ENCODE results near the gene MECP2. TPM values are rescaled to one million over a fixed set of nuclear protein-coding genes. Genes with fewer than 3 reads are reported as not detected.
A peak's percentile ranks its signal among the peaks of the same experiment; 100 is the strongest.

Gene MECP2
- total and polyA plus RNA-seq, 4 experiments from 2014 or later: 9.5 to 108 (median 65.0) TPM

- no peak overlapping the region for H3K27ac ChIP-seq (ENCODE audit: low read depth, low read length)
- no peaks in the 10 kb centered on the region for H3K27me3 ChIP-seq (ENCODE audit: insufficient read depth, low read length)
- CTCF ChIA-PET (ENCODE audit: partially characterized antibody): interaction anchor here (1.0 to 1.2 kb wide), 2 partner anchors 48 to 169 kb away, joined by 3 read pairs; no protein-coding TSS in a partner anchor
- H3K36me3 ChIP-seq (ENCODE audit: insufficient read depth, low read length): no peaks in the 10 kb centered on the region
- H3K4me1 Mint-ChIP-seq: peaks cover 6 to 40% (median 16%) of the 10 kb centered on the region in 4 donors
- peaks cover 42% of the 10 kb centered on the region for H3K4me1 ChIP-seq (ENCODE audit: insufficient read depth, low read length)
- POLR2A ChIA-PET (ENCODE audit: partially characterized antibody): interaction anchor here (1.0 to 1.2 kb wide), 2 partner anchors 213 to 232 kb away, joined by 4 read pairs; partner anchors contain the start of gene ARHGAP4
- H3K27me3 Mint-ChIP-seq: no peaks in the 10 kb centered on the region
- intact Hi-C loops (cut with micrococcal nuclease): no loop called here
- DNase-seq: no peak
- peaks cover 0 to 2% (median 0%) of the 10 kb centered on the region in 8 donors for H3K9me3 Mint-ChIP-seq
- peak overlapping the region in 3 of 8 donors; percentile 40 to 51 (median 43) for H3K4me3 Mint-ChIP-seq
- no peaks in the 10 kb centered on the region for H3K9me3 ChIP-seq (ENCODE audit: control insufficient read depth in 1 of 2, low read length in 2 of 2)
- peak overlapping the region in 6 of 7 donors; percentile 44 to 87 (median 74) for H3K27ac Mint-ChIP-seq
- H3K4me3 ChIP-seq (ENCODE audit: low read length in 2 of 2): no peak overlapping the region
- no peaks in the 10 kb centered on the region for H3K36me3 Mint-ChIP-seq
These were observed 41.3 kb upstream of the MECP2 start for GRCh38 chrX:154138857-154139256.

- ChIA-PET POLR2A (ENCODE audit: partially characterized antibody) (interaction anchor here (0.6 to 4.8 kb wide), 11 partner anchors 13 to 377 kb away, joined by 3 to 50 read pairs (median 4); no protein-coding TSS in a partner anchor), CTCF (ENCODE audit: partially characterized antibody) (interaction anchor here (0.6 to 5.0 kb wide), 13 partner anchors 13 to 237 kb away, joined by 3 to 43 read pairs (median 4); no protein-coding TSS in a partner anchor)
- Histone ChIP-seq H3K4me3 (ENCODE audit: low read length in 2 of 2) (peak overlapping the region in 1 of 2 donors; percentile 15), H3K36me3 (ENCODE audit: insufficient read depth, low read length) (no peaks in the 10 kb centered on the region), H3K27me3 (ENCODE audit: insufficient read depth, low read length) (no peaks in the 10 kb centered on the region), H3K4me1 (ENCODE audit: insufficient read depth, low read length) (peaks cover 42% of the 10 kb centered on the region), H3K9me3 (ENCODE audit: control insufficient read depth in 1 of 2, low read length in 2 of 2) (no peaks in the 10 kb centered on the region), H3K27ac (ENCODE audit: low read depth, low read length) (peak overlapping the region; percentile 71)
- H3K27ac Mint-ChIP-seq: peak overlapping the region; percentile 80 to 99 (median 96)
- H3K9me3 Mint-ChIP-seq: no peaks in the 10 kb centered on the region
- no peaks in the 10 kb centered on the region for H3K27me3 Mint-ChIP-seq
- no peaks in the 10 kb centered on the region for H3K36me3 Mint-ChIP-seq
- DNase-seq: peak; percentile 69 to 76 (median 71)
- peaks cover 6 to 40% (median 16%) of the 10 kb centered on the region in 4 donors for H3K4me1 Mint-ChIP-seq
- intact Hi-C loops (cut with micrococcal nuclease): loop anchor here (1.0 kb wide), 1 partner anchor 172 kb away; no protein-coding TSS in a partner anchor
- peak overlapping the region; percentile 62 to 86 (median 77) for H3K4me3 Mint-ChIP-seq
These were observed 39.2 kb upstream of the MECP2 start for GRCh38 chrX:154136627-154137161.

- peak; percentile 46 to 72 (median 64) for DNase-seq
- H3K36me3 ChIP-seq (ENCODE audit: insufficient read depth, low read length): no peaks in the 10 kb centered on the region
- Mint-ChIP-seq H3K4me3 (peak overlapping the region; percentile 62 to 86 (median 76)), H3K27ac (peak overlapping the region; percentile 80 to 99 (median 96)), H3K27me3 (no peaks in the 10 kb centered on the region), H3K36me3 (no peaks in the 10 kb centered on the region), H3K4me1 (peaks cover 6 to 40% (median 16%) of the 10 kb centered on the region in 4 donors), H3K9me3 (no peaks in the 10 kb centered on the region)
- intact Hi-C loops (cut with micrococcal nuclease): loop anchor here (1.0 kb wide), 1 partner anchor 173 kb away; no protein-coding TSS in a partner anchor
- H3K9me3 ChIP-seq (ENCODE audit: control insufficient read depth in 1 of 2, low read length in 2 of 2): no peaks in the 10 kb centered on the region
- POLR2A ChIA-PET (ENCODE audit: partially characterized antibody): interaction anchor here (0.6 to 4.8 kb wide), 15 partner anchors 12 to 243 kb away, joined by 3 to 50 read pairs (median 5); partner anchors contain the start of genes EMD and MECP2
- no peaks in the 10 kb centered on the region for H3K27me3 ChIP-seq (ENCODE audit: insufficient read depth, low read length)
- no peak overlapping the region for H3K4me3 ChIP-seq (ENCODE audit: low read length in 2 of 2)
- peaks cover 42% of the 10 kb centered on the region for H3K4me1 ChIP-seq (ENCODE audit: insufficient read depth, low read length)
- CTCF ChIA-PET (ENCODE audit: partially characterized antibody): interaction anchor here (1.1 to 5.0 kb wide), 11 partner anchors 9 to 192 kb away, joined by 3 to 43 read pairs (median 4); partner anchors contain the start of genes IRAK1 and MECP2
- peak overlapping the region; percentile 71 for H3K27ac ChIP-seq (ENCODE audit: low read depth, low read length)
These were observed 38.1 kb upstream of the MECP2 start for GRCh38 chrX:154135458-154136229.

GRCh38 chrX:154132366-154132765, 34.8 kb upstream of the MECP2 start:
- H3K36me3 ChIP-seq (ENCODE audit: insufficient read depth, low read length): no peaks in the 10 kb centered on the region
- H3K4me1 Mint-ChIP-seq: peaks cover 6 to 28% (median 13%) of the 10 kb centered on the region in 4 donors
- H3K4me1 ChIP-seq (ENCODE audit: insufficient read depth, low read length): peaks cover 27% of the 10 kb centered on the region
- no peaks in the 10 kb centered on the region for H3K27me3 Mint-ChIP-seq
- peak overlapping the region in 2 of 7 donors; percentile 17 to 53 for H3K27ac Mint-ChIP-seq
- no peaks in the 10 kb centered on the region for H3K27me3 ChIP-seq (ENCODE audit: insufficient read depth, low read length)
- CTCF ChIA-PET (ENCODE audit: partially characterized antibody): interaction anchor here (1.4 kb wide), 1 partner anchor 185 kb away, joined by 4 read pairs; no protein-coding TSS in a partner anchor
- no peak overlapping the region for H3K27ac ChIP-seq (ENCODE audit: low read depth, low read length)
- H3K4me3 ChIP-seq (ENCODE audit: low read length in 2 of 2): no peak overlapping the region
- no peaks in the 10 kb centered on the region for H3K36me3 Mint-ChIP-seq
- no peak overlapping the region for H3K4me3 Mint-ChIP-seq
- H3K9me3 ChIP-seq (ENCODE audit: control insufficient read depth in 1 of 2, low read length in 2 of 2): no peaks in the 10 kb centered on the region
- intact Hi-C loops (cut with micrococcal nuclease): no loop called here
- H3K9me3 Mint-ChIP-seq: no peaks in the 10 kb centered on the region
- POLR2A ChIA-PET (ENCODE audit: partially characterized antibody): no interaction called here
- DNase-seq: no peak

- Mint-ChIP-seq H3K9me3 (no peaks in the 10 kb centered on the region), H3K36me3 (no peaks in the 10 kb centered on the region), H3K4me1 (peaks cover 6 to 28% (median 13%) of the 10 kb centered on the region in 4 donors), H3K27me3 (no peaks in the 10 kb centered on the region), H3K4me3 (no peak overlapping the region), H3K27ac (peak overlapping the region in 1 of 7 donors; percentile 17)
- no peaks in the 10 kb centered on the region for H3K9me3 ChIP-seq (ENCODE audit: control insufficient read depth in 1 of 2, low read length in 2 of 2)
- no peaks in the 10 kb centered on the region for H3K36me3 ChIP-seq (ENCODE audit: insufficient read depth, low read length)
- H3K27me3 ChIP-seq (ENCODE audit: insufficient read depth, low read length): no peaks in the 10 kb centered on the region
- intact Hi-C loops (cut with micrococcal nuclease): no loop called here
- POLR2A ChIA-PET (ENCODE audit: partially characterized antibody): no interaction called here
- no peak for DNase-seq
- CTCF ChIA-PET (ENCODE audit: partially characterized antibody): no interaction called here
- peaks cover 23% of the 10 kb centered on the region for H3K4me1 ChIP-seq (ENCODE audit: insufficient read depth, low read length)
- no peak overlapping the region for H3K27ac ChIP-seq (ENCODE audit: low read depth, low read length)
- no peak overlapping the region for H3K4me3 ChIP-seq (ENCODE audit: low read length in 2 of 2)
These were observed 34.4 kb upstream of the MECP2 start for GRCh38 chrX:154131955-154132354.

GRCh38 chrX:154126101-154126500, 28.6 kb upstream of the MECP2 start:
- Histone ChIP-seq H3K4me1 (ENCODE audit: insufficient read depth, low read length) (peaks cover 37% of the 10 kb centered on the region), H3K27ac (ENCODE audit: low read depth, low read length) (no peak overlapping the region), H3K9me3 (ENCODE audit: control insufficient read depth in 1 of 2, low read length in 2 of 2) (no peaks in the 10 kb centered on the region), H3K36me3 (ENCODE audit: insufficient read depth, low read length) (no peaks in the 10 kb centered on the region), H3K4me3 (ENCODE audit: low read length in 2 of 2) (no peak overlapping the region), H3K27me3 (ENCODE audit: insufficient read depth, low read length) (no peaks in the 10 kb centered on the region)
- peak overlapping the region in 2 of 7 donors; percentile 42 to 53 for H3K27ac Mint-ChIP-seq
- H3K36me3 Mint-ChIP-seq: no peaks in the 10 kb centered on the region
- no peak overlapping the region for H3K4me3 Mint-ChIP-seq
- intact Hi-C loops (cut with micrococcal nuclease): no loop called here
- no peak for DNase-seq
- POLR2A ChIA-PET (ENCODE audit: partially characterized antibody): interaction anchor here (0.6 to 6.7 kb wide), 3 partner anchors 9 to 154 kb away, joined by 3 to 50 read pairs (median 3); partner anchors contain the start of genes HCFC1 and TMEM187
- H3K4me1 Mint-ChIP-seq: peaks cover 11 to 46% (median 20%) of the 10 kb centered on the region in 4 donors
- CTCF ChIA-PET (ENCODE audit: partially characterized antibody): interaction anchor here (4.5 kb wide), 1 partner anchor 10 kb away, joined by 31 read pairs; no protein-coding TSS in a partner anchor
- peaks cover 0 to 3% (median 0%) of the 10 kb centered on the region in 8 donors for H3K9me3 Mint-ChIP-seq
- H3K27me3 Mint-ChIP-seq: no peaks in the 10 kb centered on the region

Measured in CD4-positive, alpha-beta memory T cell (primary cell).